ENCODE data around the gene TSPAN4. TPM values are rescaled to one million over a fixed set of nuclear protein-coding genes. Genes with fewer than 3 reads are reported as not detected.

Gene TSPAN4
- total RNA-seq, 1 donor from 2014 or later = 77.9 TPM

DNA sequence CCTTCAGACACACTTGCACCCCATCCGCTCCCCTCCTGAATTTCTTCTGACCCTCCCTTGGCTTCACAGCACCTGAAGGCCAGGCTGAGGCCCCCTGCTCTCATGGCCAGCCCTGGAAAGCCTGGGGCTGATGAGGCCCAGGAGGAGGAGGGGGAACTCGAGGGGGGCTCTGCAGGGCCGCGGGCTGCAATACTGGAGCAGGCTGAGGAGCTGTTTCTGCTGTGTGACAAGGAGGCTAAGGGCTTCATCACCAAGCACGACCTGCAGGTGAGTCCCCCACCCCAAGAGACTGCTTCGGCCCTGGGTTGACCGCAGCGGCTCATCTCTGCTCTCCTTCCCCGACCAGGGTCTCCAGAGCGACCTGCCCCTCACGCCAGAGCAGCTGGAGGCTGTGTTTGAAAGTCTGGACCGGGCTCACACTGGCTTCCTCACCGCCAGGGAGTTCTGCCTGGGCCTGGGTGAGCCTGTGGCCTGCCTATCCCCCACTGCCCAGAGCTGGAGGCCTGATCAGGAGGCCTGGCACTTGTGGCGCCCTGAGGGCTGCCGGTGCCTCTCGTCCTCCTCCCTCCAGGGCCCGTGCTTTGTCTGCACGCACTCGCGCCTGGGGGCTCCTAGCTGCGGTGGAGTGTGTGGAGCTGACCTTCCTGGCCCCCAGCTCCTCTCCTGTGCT, 14.0 kb upstream of the TSPAN4 start:
- no peak for DNase-seq (ENCODE audit: low read depth)
- Histone ChIP-seq H3K4me3 (ENCODE audit: low read depth, low read length) (no peak overlapping the region), H3K36me3 (ENCODE audit: control insufficient read depth, insufficient read depth, low read length) (peaks cover 1% of the 10 kb centered on the region), H3K27me3 (ENCODE audit: control insufficient read depth, insufficient read depth, low read length) (peaks cover 2% of the 10 kb centered on the region)
- TF ChIP-seq, protein P1, sequence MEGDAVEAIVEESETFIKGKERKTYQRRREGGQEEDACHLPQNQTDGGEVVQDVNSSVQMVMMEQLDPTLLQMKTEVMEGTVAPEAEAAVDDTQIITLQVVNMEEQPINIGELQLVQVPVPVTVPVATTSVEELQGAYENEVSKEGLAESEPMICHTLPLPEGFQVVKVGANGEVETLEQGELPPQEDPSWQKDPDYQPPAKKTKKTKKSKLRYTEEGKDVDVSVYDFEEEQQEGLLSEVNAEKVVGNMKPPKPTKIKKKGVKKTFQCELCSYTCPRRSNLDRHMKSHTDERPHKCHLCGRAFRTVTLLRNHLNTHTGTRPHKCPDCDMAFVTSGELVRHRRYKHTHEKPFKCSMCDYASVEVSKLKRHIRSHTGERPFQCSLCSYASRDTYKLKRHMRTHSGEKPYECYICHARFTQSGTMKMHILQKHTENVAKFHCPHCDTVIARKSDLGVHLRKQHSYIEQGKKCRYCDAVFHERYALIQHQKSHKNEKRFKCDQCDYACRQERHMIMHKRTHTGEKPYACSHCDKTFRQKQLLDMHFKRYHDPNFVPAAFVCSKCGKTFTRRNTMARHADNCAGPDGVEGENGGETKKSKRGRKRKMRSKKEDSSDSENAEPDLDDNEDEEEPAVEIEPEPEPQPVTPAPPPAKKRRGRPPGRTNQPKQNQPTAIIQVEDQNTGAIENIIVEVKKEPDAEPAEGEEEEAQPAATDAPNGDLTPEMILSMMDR (IDR thresholded peaks at IDR 0.05; ENCODE audit: insufficient read depth, low read length, poor library complexity, severe bottlenecking) = no peak

DNA sequence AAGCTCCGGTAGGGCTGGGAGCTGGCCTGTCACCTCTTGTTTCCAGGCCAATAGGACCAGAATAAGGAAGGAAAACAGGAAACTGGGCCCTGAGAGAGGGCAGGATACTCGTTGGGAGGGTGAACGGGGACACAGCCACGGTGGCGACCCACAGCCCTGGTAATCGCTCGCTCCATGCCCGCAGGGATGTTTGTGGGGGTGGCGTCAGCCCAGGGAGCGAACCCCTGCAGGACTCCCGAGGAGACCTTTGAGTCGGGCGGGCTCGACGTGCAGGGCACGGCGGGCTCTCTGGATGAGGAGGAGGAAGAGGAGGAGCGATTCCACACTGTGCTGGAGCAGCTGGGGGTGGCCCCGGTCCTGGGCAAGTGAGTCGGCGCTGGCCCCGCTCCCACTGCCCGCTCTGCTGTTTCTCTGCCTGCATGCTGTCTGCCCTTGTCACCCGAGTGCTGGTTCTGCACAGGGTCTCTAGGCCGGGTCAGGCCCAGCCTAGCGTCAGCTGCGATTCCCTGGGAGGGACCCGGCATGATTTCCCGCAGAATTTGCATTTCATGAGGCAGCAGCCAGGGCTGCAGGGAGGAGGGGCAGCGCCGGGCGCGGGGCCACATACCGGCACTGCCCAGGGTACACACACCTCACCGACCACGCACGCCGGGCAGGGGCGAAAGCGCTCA, 13.3 kb upstream of the TSPAN4 start:
- no peak for DNase-seq (ENCODE audit: low read depth)
- H3K27me3 ChIP-seq (ENCODE audit: control insufficient read depth, insufficient read depth, low read length) = peaks cover 2% of the 10 kb centered on the region
- TF ChIP-seq, protein P1 (IDR thresholded peaks at IDR 0.05; ENCODE audit: insufficient read depth, low read length, poor library complexity, severe bottlenecking) = no peak
- H3K4me3 ChIP-seq (ENCODE audit: low read depth, low read length) = peak overlapping the region; percentile 45
- peaks cover 1% of the 10 kb centered on the region for H3K36me3 ChIP-seq (ENCODE audit: control insufficient read depth, insufficient read depth, low read length)

DNA sequence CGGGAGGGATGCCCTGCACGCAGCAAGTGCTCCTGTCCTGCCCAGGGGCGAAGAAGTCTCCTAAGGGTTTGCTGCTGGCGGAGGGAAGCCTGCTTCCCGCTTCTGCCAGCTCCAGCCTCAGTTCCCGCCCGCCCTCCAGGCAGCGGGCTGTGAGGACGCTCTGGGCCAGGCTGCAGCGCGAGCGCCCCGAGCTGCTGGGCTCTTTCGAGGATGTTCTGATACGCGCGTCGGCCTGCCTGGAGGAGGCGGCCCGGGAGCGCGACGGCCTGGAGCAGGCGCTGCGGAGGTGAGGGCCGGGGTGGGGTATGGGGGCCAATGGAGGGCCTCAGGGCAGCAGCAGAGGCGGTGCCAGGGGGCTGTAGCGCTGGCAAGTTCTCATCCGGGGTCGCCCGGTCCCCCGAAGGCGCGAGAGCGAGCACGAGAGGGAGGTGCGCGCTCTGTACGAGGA, 12.8 kb upstream of the TSPAN4 start:
- H3K36me3 ChIP-seq (ENCODE audit: control insufficient read depth, insufficient read depth, low read length) = peaks cover 1% of the 10 kb centered on the region
- peaks cover 2% of the 10 kb centered on the region for H3K27me3 ChIP-seq (ENCODE audit: control insufficient read depth, insufficient read depth, low read length)
- peak overlapping the region; percentile 45 for H3K4me3 ChIP-seq (ENCODE audit: low read depth, low read length)
- no peak for DNase-seq (ENCODE audit: low read depth)
- TF ChIP-seq, protein P1 (IDR thresholded peaks at IDR 0.05; ENCODE audit: insufficient read depth, low read length, poor library complexity, severe bottlenecking) = no peak

DNA sequence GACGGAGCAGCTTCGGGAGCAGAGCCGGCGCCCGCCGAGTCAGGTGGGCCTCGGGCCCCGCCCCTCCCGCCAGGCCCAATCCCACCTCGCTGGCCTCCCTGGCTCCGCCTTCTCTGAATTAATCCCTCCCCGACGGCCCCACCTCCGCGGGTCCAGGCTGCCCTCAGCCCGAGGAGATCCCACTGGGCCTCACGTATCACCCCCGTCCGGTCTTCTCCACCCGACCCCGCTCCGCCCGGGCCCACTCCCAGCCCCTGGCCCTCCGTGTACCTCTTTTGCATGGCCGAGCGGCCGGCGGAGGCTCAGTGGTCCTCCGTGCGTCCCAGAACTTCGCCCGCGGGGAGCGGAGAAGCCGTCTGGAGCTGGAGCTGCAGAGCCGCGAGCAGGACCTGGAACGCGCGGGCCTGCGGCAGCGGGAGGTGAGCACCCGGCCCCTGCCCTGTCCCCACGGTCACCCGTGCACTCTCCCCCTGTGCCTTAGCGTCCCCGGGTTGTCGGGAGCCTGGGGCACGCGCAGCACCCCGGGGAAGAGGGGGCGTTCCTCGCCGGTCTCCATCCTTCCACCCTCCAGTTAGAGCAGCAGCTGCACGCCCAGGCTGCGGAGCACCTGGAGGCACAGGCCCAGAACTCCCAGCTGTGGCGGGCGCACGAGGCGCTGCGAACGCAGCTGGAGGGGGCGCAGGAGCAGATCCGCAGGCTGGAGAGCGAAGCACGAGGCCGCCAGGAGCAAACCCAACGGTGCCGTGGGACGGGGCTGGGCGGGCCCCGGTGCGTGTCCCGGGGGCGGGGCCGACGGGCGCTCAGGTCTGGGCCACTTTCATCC, 12.1 kb upstream of the TSPAN4 start:
- H3K27me3 ChIP-seq (ENCODE audit: control insufficient read depth, insufficient read depth, low read length) = peaks cover 2% of the 10 kb centered on the region
- H3K36me3 ChIP-seq (ENCODE audit: control insufficient read depth, insufficient read depth, low read length) = peaks cover 1% of the 10 kb centered on the region
- TF ChIP-seq, protein P1 (IDR thresholded peaks at IDR 0.05; ENCODE audit: insufficient read depth, low read length, poor library complexity, severe bottlenecking) = no peak
- H3K4me3 ChIP-seq (ENCODE audit: low read depth, low read length) = peak overlapping the region; percentile 45
- no peak for DNase-seq (ENCODE audit: low read depth)

DNA sequence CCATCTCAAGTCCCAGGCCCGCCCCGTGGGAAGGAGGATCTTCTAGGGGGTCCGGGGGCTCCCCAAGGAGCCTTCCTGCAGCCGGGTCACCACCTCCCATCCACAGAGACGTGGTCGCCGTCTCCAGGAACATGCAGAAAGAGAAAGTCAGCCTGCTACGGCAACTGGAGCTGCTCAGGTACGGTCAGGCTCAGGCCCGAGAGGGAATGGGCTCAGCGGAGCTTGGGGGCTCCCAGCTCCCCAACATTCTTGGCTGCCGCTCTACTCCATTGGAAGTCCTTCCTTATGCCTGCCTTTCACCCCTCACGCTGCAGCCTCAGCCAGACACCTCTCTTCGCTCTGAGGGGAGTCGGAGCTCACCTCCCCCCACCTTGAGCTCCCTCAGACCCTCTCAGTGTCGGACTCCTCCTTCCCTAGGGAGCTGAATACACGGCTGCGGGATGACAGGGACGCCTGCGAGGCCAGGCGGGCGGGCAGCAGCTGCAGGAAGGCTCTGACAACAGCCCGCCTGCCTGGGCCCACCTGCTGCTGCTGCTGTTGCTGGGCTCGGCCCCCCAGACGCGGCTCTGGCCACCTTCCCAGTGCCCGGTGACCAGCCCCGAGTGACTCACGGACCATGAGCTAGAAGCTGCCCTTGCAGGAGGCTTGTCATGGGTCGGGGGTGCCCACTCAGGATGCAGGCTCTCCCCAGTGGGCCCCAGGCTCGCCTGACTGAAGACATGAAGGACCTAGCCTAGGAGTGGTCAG, 11.4 kb upstream of the TSPAN4 start:
- DNase-seq (ENCODE audit: low read depth) = no peak
- Histone ChIP-seq H3K4me3 (ENCODE audit: low read depth, low read length) (peak overlapping the region; percentile 45), H3K36me3 (ENCODE audit: control insufficient read depth, insufficient read depth, low read length) (peaks cover 1% of the 10 kb centered on the region), H3K27me3 (ENCODE audit: control insufficient read depth, insufficient read depth, low read length) (peaks cover 2% of the 10 kb centered on the region)
- TF ChIP-seq, protein P1 (IDR thresholded peaks at IDR 0.05; ENCODE audit: insufficient read depth, low read length, poor library complexity, severe bottlenecking) = no peak
